ENCODE measurements around the gene GMEB2. TPM values are rescaled to one million over a fixed set of nuclear protein-coding genes. Genes with fewer than 3 reads are reported as not detected.

The GMEB2 gene
- total RNA-seq, 1 experiment from 2014 or later: 14.3 TPM

DNA sequence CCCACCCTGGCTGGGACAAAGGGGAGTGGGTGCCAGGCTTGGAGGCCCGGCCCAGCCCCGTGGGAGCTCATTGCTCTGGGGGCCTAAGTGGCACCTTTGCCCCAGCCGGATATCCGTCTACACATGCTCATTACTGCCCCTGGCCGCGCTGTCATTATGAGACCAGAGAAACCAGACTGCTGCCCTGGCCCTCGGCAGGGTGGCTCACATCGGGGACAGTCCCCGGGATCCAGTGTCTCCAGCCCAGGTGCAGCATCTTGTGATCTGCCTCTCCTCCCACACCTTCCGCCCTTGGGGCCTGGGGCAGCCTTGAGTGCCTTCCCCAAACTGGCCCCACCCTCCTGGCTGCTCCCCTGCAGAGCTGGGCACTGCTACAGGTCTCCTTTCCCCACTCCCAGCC is 84.2 kb downstream of the GMEB2 start:
- no peaks in the 10 kb centered on the region for H3K27me3 ChIP-seq (ENCODE audit: insufficient read depth, low read length)
- DNase-seq: no peak
- no peak overlapping the region for H2BK15ac ChIP-seq (ENCODE audit: low read depth, low read length)
- Mint-ChIP-seq H3K36me3 (ENCODE audit: insufficient read depth in 1 of 3, low read depth in 3 of 3) (no peaks in the 10 kb centered on the region), H3K9me3 (no peaks in the 10 kb centered on the region), H3K27me3 (ENCODE audit: low read depth) (no peaks in the 10 kb centered on the region), H3K4me1 (peaks cover 5 to 9% of the 10 kb centered on the region in 2 experiments), H3K27ac (no peak overlapping the region), H3K4me3 (no peak overlapping the region)
- no peaks in the 10 kb centered on the region for H3K4me1 ChIP-seq (ENCODE audit: insufficient read depth, low read length)
- H3K9ac ChIP-seq (ENCODE audit: extremely low read depth, insufficient read length, low read length): no peak overlapping the region
- whole genome bisulfite sequencing (ENCODE audit: extremely low coverage, insufficient read length, low lambda C conversion rate): no CpG with 5 or more reads among the region's 10 CpGs
- H3K4ac ChIP-seq (ENCODE audit: low read depth, low read length): no peak overlapping the region
- no peak overlapping the region for H4K91ac ChIP-seq (ENCODE audit: insufficient read length, low read depth, low read length)
- no peak overlapping the region for H3K14ac ChIP-seq (ENCODE audit: insufficient read depth, low read length)
- no peak overlapping the region for H3K27ac ChIP-seq (ENCODE audit: insufficient read length, low read depth, low read length)
- no peaks in the 10 kb centered on the region for H3K23me2 ChIP-seq (ENCODE audit: insufficient read length, low read depth, low read length, poor library complexity, severe bottlenecking)
- no peak overlapping the region for H3K4me2 ChIP-seq (ENCODE audit: insufficient read depth, insufficient read length, low read length)
- H2BK5ac ChIP-seq (ENCODE audit: insufficient read length, low read length): no peak overlapping the region
- no peak overlapping the region for H4K8ac ChIP-seq (replicated peaks; ENCODE audit: insufficient read length, low read depth, low read length)
- no peaks in the 10 kb centered on the region for H3K79me2 ChIP-seq (ENCODE audit: insufficient read depth, low read length)
- H3K18ac ChIP-seq (ENCODE audit: insufficient read length, low read depth, low read length): no peak overlapping the region
- H3T11ph ChIP-seq (ENCODE audit: low read length): no peak overlapping the region
- no peak overlapping the region for H2BK20ac ChIP-seq (ENCODE audit: low read depth, low read length, poor library complexity, severe bottlenecking)
- H4K20me1 ChIP-seq (ENCODE audit: control insufficient read depth, insufficient read depth, insufficient read length): no peaks in the 10 kb centered on the region
- no peak overlapping the region for H3K56ac ChIP-seq (ENCODE audit: insufficient read length, low read depth, low read length)
- no peak overlapping the region for H2AFZ ChIP-seq (ENCODE audit: low read length)
- no peak overlapping the region for H2BK120ac ChIP-seq (ENCODE audit: low read depth, low read length, poor library complexity, severe bottlenecking)
- TF ChIP-seq, protein P1, sequence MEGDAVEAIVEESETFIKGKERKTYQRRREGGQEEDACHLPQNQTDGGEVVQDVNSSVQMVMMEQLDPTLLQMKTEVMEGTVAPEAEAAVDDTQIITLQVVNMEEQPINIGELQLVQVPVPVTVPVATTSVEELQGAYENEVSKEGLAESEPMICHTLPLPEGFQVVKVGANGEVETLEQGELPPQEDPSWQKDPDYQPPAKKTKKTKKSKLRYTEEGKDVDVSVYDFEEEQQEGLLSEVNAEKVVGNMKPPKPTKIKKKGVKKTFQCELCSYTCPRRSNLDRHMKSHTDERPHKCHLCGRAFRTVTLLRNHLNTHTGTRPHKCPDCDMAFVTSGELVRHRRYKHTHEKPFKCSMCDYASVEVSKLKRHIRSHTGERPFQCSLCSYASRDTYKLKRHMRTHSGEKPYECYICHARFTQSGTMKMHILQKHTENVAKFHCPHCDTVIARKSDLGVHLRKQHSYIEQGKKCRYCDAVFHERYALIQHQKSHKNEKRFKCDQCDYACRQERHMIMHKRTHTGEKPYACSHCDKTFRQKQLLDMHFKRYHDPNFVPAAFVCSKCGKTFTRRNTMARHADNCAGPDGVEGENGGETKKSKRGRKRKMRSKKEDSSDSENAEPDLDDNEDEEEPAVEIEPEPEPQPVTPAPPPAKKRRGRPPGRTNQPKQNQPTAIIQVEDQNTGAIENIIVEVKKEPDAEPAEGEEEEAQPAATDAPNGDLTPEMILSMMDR (conservative IDR thresholded peaks at IDR 0.05): no peak
- H3K23ac ChIP-seq (ENCODE audit: insufficient read length, low read depth, low read length): no peak overlapping the region
- H3K79me1 ChIP-seq (ENCODE audit: insufficient read depth, low read depth, low read length, poor library complexity, severe bottlenecking): no peaks in the 10 kb centered on the region
- no peak overlapping the region for H2BK12ac ChIP-seq (ENCODE audit: insufficient read length, low read depth, low read length)
- H2AK5ac ChIP-seq (ENCODE audit: insufficient read length, low read length): no peak overlapping the region
- H3K9me3 ChIP-seq (ENCODE audit: control insufficient read depth, low read depth, low read length): no peaks in the 10 kb centered on the region
- H4K5ac ChIP-seq (ENCODE audit: insufficient read length, low read depth, low read length): no peak overlapping the region
